ENCODE results near the gene CYP2C19.
"Not testable (repeated sequence)": the region's sequence is repeated elsewhere in the genome, so short reads cannot be mapped to it uniquely, and the experiment has no call there.

The CYP2C19 gene

GRCh38 chr10:94760586-94761178 lies 1.8 kb upstream of the CYP2C19 start:
- TF ChIP-seq CTCF (IDR thresholded peaks at IDR 0.05; ENCODE audit: extremely low read depth, missing control alignments) = no peak
- DNase-seq (ENCODE audit: low spot score) = no peak

GRCh38 chr10:94775425-94775824 lies 12.9 kb downstream of the CYP2C19 start:
- DNase-seq (ENCODE audit: low spot score) = not testable (repeated sequence)

GRCh38 chr10:94777886-94778458 lies 15.5 kb downstream of the CYP2C19 start:
- no peak for DNase-seq (ENCODE audit: low spot score)
- TF ChIP-seq CTCF (IDR thresholded peaks at IDR 0.05; ENCODE audit: extremely low read depth, missing control alignments) = no peak

GRCh38 chr10:94780844-94781243 lies 18.4 kb downstream of the CYP2C19 start:
- no peak for DNase-seq (ENCODE audit: low spot score)
- no peak for TF ChIP-seq CTCF (IDR thresholded peaks at IDR 0.05; ENCODE audit: extremely low read depth, missing control alignments)

GRCh38 chr10:94784256-94784655 lies 21.8 kb downstream of the CYP2C19 start:
- no peak for TF ChIP-seq CTCF (IDR thresholded peaks at IDR 0.05; ENCODE audit: extremely low read depth, missing control alignments)
- DNase-seq (ENCODE audit: low spot score) = no peak

- DNase-seq (ENCODE audit: low spot score) = no peak
- TF ChIP-seq CTCF (IDR thresholded peaks at IDR 0.05; ENCODE audit: extremely low read depth, missing control alignments) = no peak
Observed at GRCh38 chr10:94785211-94785610, 22.7 kb downstream of the CYP2C19 start.

- not testable (repeated sequence) for DNase-seq (ENCODE audit: low spot score)
Observed at GRCh38 chr10:94800551-94800950, 38.1 kb downstream of the CYP2C19 start.

- TF ChIP-seq CTCF (IDR thresholded peaks at IDR 0.05; ENCODE audit: extremely low read depth, missing control alignments) = no peak
- DNase-seq (ENCODE audit: low spot score) = no peak
Observed at GRCh38 chr10:94803307-94803706, 40.8 kb downstream of the CYP2C19 start.

- DNase-seq (ENCODE audit: low spot score) = not testable (repeated sequence)
Observed at GRCh38 chr10:94830025-94830424, 67.5 kb downstream of the CYP2C19 start.
